HS-27A (cell line): Measurements from ENCODE around the gene HRAS.
A peak's percentile ranks its signal among the peaks of the same experiment; 100 is the strongest.

ENCODE experiments used
- DNase-seq: peaks from one replicate; pipeline ENCODE4 v3.0.0-alpha.2; 2012; ENCODE audit warnings: low read depth, missing footprints

HRAS gene

DNA sequence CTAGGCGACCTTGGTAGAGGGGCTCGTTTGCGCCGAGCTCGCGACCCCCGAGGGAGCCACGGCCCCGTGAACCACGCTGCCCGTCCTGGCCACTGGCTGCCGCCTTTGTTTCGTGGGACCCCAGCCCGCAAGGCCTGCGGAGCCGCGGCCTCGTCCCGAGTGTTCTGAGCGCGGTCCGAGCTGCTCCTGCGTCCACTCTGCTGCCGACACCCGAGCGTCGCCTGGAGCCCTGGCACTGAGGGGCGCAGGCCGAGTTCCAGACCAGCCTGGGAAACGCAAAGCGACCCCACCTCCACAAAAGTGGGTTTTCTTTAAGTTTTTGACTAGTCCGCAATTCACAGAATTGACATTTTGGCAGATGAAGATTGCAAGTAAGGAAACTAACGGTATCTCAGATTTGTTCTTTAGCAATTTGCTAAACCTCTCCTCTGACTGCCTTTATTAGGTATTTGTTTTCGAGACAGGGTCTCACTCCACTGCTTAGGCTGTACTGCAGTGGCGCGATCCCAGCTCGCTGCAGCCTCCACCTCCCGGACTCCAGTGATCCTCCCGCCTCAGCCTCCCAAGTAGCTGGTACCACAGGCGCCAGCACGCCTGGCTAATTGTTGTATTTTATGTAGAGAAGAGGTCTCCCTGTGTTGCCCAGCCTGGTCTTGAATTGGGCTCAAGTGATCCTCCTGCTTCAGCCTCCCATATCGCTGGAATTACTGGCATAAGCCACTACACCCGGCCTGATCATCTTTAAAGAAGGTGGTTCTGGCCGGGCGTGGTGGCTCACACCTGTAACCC is 27.5 kb downstream of the HRAS start:
- no peak for DNase-seq

DNA sequence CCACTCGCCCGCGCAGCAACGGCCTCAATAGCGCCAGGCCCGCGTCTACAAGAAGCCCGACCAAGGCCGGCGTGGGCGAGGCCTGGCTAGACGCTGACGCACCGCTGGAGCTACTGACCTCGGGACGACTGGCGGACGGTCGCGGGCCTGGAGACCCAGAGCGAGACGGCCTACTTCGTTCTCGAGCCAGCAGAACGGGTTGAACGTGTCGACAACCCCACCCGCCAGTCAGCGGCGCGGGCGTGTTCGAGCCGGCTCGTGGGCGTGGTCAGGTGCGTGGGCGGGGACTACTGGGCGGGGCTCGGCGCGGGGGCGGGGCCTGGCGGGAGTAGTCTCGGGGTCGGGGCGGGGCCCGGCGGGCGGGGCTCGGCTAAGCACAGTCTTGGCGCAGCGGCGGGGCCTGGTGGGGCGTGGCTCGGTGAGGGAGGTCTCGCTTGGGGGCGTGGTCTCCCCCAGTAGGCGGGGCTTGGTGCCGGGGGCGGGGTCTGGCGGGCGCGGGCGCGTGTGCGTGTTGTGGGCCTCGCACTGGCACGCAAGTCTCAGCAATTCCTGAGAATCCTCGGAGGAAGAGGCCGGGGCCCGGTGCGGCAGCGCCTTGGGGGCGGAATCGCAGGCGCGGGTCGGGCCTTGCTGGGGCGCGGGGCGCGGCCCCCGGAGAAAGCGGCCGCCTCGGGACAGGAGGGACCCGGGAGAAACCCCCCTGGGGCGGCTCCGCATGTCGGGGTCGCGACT is 28.2 kb downstream of the HRAS start, which contains the start of gene RNH1:
RNH1 (minus strand) TSS at position 248 of the 732 bp plus-strand sequence. CDS start 5,080 bp downstream, outside the sequence.
- DNase-seq = peak; percentile 65

DNA sequence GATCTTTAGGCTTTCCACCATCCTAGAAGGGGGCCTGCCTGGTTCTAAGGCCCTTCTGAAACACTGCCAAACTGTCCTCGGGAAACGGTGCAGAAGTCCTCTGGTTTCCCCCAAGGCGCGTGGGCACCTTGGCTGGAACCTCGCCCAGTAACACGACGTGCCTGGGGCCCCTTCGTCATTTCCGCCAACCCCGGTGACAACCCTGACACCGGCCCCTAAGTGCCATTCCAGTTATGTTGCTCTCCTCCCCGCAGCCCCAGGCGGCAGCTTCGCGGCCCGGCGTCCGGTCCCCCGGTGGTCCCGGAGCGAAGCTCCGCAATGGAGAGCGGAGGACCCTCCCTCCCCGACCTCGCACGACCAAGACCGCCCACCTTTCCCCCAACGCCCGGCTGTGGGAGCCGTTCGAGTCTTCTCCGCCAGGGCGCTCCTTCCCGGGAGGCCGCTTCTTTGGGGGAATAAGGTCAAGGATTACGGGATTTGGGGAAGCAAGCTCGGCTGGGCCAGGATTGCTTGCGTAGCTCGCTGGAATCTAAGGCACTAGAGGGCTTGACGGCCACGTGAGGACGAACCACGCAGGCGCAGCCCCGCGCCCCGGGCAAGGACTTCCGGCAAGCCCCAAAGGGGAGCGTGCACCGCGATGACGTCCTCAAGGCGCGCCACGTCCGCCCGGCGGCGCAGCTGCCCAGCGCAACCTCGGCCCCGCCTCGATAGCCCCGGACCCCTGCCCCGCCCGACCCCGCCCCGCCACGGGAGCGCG is 29.0 kb downstream of the HRAS start:
- peak; percentile 88 for DNase-seq

DNA sequence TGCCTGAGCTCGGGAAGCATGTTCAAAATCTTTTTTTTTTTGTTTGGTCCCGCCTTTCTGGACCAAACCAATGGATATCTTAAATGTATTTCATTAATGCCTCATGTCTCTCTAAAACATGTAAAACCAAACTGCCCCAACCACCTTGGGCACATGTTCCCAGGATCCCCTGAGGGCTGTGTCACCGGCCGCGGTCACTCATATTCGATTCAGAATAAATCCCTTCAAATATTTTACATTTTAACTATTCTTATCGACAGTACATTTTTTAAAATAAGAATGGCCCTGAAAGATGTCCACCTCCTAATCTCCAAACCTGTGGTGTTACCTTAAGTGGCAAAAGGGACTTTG is 30.4 kb downstream of the HRAS start:
- no peak for DNase-seq

DNA sequence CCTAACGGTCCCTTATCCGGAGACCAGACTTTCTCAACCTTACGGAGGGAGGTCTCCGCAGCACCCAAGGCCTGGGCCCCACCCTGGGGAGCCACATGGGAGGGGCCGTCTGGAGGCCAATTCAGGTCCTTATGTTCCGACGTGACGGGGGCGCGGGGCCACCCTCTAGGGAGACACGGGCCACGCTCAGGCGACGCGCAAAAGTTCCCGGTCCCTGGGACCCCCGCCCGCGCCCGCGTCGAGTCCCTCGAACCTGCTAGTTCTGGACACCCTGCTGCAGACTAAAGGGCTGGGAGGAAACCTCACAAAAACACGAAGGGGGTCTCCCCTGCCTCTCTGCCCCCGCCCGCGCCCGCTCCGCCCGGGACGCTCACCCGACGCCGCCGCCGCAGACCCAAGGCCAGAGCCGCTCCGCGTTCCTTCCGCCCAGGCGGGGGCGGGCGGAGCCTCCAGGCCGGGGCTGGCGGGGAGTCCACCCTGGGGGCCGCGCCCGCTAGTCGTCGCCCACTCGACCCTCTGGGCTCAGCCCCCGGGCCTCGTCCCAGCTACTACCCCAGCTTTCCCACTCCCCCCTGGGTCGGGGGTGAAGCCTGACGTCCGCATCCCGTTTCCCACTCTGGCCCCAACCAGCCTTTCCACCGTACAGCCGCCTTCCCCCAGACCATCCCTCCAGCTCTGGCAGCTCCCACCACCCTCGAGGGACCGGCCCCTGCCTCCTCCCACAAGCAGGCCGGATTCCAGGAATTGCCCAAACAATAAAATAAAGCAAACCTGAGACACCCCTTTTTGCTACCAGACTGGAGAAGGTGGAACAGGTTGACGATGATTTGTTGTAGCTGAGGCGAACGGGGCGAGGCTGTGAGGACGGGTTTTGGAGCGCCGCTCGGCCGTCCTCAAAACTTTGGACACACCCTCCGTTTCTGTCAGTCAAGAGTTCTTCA is 31.1 kb downstream of the HRAS start:
- DNase-seq = no peak

DNA sequence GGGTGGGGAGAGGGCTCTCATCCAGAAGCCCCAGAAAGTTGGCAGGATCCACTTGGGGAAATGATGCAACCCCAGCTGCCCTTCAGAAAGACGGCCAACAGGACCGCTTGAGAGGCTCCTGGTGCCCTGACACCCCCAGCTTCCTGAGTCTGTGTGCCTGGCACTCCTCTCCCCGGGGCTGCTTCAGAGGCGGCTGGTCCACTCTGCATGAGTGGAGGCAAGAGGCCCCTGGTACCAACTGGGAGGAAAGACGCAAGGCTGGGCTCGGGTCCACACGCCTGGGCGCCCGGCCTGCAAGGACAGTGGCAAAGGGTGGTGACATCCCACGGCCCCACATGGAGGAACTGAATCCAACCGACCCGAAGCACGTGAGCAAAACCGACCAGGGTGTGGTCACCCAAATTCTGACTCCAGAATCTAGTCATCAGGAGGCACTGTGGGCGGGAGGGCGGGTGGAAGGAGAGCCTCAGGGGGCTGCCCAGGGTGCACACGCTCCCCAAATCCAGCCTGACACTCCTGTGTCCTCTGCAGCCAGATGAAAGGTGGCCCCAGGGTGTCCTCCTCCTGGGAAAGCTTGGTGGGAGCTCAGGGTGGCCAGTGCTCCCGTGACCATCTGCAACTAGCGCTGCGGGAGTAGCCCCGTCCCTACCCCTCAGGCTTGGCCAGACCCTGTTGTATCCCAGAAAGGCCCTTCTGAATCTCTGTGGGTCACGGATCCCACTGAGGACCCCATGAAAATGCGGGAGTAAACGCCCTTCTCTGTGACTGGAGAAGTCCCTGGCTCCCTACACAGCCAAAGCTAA is 32.0 kb downstream of the HRAS start:
- DNase-seq = no peak

DNA sequence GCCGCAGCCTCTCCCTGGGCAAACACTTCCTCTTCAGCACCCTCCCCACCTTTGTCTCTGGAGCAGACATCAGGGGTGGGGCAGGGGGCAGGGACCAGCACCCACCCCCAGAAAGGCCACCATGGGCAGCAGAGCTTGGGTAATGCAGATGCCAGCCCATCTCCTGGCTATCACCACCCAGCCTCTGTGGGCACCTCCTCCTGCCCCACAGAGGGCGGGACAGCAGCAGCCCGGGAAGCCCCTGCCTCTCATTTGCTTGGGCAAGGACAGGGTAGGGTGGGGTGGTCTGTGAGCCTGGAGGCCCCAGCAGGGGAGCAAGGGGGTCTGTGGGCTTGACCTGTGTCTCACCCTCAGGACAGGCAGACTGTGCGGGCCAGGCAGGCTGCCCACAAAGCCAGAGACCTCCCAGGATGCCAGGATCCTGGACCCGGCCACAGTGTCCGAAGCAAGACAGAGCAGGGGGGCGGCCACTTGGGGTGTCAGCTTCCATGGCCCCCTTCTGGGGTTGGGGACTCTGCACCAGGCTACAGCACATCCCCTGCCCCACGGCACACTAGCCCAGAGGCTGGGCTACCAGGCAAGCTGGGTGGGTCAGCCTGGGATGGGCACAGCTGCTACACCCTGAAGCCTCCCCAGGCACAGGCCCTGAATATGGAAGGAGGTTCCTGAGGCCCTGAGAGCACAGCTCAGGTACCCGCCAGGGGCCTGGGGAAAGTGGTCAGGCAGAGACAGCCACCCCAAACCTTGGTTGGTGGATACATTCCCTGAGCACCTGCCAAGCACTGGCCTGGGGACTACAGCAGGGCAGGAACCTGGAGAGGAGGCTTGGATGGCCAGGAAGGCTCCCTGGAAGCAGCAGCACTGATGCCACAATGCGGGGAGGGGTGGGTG is 32.8 kb downstream of the HRAS start:
- DNase-seq = no peak

DNA sequence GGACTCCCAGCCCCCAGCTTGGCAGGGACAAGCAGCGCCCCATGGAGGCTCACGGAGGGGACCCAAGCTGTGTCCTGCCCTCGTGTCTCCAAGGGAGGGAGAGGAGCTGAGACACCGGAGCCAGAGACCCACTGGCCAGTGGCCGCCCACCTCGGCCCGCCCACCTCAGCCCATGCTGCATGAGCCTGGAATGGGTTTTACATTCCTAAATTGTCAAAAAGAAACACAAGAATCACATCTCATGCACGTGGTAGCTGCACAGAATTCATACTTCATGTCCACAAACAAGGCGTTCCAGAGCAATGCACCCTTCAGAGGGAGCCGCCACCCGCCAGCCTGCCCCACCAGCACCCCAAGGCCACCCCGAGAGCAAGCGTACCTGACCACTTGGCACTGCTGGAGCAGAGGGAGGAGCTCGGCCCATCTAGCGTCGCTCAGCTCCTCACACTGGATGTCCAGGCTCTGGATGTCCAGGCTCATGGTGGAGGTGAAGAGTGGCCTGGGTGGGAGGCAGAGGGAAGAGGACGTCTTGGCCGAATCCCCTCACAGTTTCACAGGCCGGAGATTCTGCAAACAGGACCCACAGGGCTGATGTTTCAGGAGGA is 33.6 kb downstream of the HRAS start:
- no peak for DNase-seq

DNA sequence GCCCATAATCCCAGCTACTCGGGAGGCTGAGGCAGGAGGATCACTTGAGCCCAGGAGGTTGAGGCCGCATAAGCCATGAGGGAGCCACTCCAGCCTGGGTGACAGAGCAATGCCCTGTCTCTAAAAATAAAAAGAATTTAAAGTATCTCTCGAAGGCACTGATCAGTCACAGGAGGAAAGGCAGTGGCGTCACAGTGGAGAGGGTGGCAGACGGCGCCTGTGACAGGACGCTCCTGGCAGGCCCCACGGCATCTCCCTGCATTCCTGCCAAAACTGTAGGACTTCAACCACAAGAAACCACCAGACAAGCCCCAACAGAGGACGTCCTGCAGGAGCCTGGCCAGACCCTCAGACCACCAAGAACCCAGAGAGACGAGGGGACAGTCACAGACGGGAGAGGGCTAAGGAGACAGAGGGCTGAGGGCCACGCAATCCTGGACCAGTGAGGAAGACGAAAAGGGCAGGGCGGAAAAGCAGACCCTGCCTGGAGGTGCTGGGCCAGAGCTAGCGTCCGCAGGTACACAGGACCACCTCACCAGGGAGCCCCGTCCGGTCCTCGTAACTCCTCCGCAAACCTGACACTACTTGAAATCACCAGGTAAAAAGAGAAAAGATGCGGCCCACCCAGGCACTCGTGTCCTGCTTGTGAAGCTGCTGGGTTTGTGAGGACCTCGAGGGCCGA is 34.2 kb downstream of the HRAS start:
- no peak for DNase-seq

DNA sequence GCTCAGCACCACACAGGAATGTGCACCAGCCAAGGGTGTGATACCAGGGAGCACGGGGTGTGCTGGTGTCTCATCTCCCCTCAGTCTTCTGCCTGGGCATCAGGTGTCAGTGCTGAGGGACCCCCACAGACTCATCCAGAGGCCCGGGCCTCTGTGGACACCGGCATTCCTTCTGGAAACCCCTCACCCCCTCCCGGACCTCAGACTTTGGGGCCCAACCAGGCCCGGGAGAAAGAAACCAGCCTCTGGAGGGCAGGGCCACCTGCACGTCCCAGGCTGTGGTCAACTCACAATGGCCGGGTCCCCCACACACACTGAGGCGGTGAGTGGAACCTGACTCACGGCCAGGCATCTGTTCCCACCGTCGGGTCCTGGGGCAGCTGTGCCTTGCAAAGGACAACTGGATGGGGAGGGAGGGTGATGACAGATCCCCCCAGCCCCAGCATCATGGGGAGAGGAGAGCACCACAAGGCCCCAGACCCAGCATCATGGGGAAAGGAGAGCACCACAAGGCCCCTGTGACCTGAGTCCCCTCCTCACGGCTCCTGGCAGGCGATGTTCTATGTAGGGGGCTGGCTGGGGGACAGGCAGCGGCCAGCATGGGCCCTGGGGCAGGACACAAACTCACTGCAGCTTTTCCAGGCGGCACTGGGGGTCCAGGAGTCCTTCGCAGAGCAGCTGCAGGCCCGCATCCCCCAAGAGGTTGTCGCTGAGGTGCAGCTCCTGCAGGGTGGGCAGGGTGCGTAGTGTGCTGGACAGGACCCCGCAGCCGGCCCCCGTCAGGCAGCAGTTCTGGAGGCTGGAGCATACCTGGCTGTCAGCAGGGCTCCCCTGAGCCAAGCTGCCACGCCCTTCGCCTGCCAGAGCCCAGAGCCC is 35.9 kb downstream of the HRAS start:
- no peak for DNase-seq

DNA sequence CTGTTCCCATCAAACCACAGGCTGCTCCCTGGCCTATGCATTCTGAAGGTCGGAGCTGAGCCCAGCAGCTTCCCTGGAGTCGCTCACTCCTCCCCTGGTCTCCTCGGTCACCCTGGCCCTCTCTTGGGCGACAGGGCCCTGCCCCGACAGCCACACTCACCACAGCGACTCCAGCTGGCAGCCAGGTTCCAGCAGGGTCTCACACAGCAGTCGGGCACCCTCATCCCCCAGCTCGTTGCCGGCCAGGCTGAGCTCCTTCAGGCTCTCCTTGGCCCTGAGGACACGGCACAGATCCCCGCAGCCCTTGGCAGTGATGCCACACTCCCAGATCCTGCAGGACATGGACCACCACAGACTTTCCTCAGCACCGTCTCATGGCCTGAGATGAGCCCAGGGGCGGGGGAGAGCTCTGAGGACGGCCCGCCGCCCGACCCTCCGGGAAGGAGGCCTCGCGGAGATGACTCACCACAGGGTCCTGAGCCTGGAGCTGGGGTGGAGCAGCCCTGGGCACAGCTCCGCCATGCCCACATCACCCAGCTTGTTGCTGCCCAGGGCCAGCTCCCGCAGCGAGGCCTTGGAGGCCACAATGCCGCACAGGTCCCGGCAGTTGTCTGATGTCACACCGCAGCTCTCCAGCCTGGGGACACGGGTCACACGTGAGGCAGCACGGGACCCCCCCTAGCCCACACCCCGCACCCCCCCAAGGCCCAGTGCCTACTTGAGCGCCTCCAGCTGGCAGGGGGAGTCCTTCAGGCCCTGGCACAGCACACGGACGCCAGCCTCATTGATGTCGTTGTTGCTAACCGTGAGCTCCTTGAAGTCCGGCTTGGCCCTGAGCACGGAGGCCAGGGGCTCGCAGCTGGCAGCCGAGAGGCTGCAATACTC is 36.8 kb downstream of the HRAS start:
- DNase-seq = no peak

DNA sequence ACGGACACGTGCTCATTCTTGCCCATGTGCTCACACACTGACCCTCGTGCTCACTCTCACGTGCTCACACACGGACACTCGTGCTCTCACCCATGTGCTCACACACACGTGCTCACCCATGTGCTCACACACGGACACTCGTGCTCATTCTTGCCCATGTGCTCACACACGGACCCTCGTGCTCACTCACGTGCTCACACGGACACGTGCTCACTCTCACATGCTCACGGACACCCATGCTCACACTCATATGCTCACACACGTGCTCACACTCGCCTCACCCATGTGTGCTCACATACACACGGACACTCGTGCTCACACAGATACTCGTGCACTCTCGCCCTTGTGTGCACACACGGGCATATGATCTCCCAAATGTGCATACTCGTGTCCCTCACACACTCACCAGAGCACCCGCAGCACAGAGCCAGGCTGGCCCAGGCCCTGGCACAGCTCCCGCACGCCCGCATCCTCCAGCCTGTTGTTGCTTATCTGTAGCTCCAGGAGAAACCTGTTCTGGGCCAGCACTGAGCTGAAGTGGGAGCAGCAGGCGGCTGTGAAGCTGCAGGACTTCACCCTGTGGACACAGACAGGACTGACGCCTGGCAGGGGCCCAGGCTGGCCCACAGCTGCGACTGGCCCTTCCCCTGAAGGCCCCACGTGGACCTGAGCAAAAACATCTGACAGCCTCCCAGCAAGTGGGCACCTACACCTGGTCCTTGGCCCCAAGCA is 37.6 kb downstream of the HRAS start:
- DNase-seq = no peak

DNA sequence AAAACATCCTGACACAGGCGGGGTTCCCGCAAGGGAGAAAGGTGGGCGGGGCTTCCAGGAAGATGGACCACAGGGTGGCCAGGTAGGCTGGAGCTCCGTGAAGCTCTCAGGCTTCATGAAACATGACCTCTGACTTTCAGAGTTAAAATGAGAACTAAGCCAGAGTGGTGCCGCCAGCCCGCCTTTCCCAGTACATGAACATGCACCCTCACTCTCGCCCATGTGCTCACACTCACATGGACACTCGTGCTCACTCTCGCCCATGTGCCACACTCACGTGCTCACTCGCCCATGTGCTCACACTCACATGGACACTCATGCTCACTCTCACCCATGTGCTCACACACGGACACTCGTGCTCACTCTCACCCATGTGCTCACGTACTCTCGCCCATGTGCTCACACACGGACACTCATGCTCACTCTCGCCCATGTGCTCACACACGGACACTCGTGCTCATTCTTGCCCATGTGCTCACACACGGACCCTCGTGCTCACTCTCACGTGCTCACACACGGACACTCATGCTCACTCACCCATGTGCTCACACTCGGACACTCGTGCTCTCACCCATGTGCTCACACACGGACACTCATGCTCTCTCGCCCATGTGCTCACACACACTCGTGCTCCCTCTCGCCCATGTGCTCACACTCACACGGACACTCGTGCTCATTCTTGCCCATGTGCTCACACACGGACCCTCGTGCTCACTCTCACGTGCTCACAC is 38.4 kb downstream of the HRAS start:
- DNase-seq = no peak

DNA sequence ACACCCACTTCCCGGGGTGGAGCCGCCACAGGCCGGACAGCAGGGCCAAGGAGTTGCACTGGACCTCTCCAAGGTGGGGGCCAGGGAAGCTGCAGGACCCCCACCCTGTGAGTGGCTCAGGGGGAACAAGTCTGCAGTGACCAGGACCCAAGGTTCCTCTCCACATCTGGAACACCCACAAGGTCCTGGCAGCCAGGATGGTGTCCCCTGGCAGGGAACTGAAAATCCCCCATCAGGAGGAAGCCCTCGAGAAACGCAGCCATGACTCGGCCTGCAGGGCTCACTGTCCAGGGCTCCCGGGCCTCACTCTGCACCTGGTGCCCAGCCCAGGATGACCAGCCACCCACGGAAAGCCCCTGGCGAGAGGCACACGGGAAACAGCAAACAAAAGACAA is 39.8 kb downstream of the HRAS start:
- no peak for DNase-seq
